HG02884 (cell line): ENCODE data around the gene PRUNE1.

Experiments
- ATAC-seq: cut with Tn5 transposase; IDR thresholded peaks from one replicate; pipeline ENCODE4 v1.9.1; 2021; ENCODE audit warnings: mild to moderate bottlenecking, moderate library complexity; ENCODE audit not compliant: unreplicated experiment

The PRUNE1 gene

DNA sequence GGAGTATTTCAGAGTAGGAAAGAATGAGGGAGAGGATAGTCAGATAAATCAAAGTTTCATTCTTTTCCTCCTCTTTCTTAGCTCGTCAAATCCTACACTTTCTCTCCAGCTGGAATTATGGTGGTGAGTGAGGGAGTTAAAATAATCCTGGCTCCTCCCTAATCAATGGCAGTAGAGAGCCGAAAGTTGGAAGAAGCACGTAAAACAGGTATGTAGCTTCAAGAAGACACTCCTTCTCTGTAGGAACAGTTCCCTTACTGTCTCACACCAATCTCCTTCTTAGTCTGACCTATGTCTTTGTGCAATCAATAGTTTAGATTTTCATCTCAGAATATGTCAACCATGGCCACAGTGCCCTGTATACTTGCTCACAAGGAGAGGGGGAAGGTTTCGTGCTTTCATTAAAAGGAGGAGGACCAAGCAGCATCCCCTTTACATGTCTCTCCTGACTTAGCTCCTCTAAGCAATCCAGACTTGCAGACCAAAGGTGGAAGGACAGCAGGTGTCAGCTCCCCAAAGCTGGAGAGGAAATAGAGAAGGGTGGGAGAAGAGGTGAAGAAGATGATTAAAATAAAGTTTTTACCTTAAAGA is 2.4 kb upstream of the PRUNE1 start:
- no peak for ATAC-seq

- ATAC-seq = no peak
These were observed 1.8 kb upstream of the PRUNE1 start, which contains the start of gene MINDY1 for GRCh38 chr1:151006327-151007052. MINDY1 (minus strand) TSS chr1:151006902; CDS start chr1:151002617, 4,285 bp downstream.

DNA sequence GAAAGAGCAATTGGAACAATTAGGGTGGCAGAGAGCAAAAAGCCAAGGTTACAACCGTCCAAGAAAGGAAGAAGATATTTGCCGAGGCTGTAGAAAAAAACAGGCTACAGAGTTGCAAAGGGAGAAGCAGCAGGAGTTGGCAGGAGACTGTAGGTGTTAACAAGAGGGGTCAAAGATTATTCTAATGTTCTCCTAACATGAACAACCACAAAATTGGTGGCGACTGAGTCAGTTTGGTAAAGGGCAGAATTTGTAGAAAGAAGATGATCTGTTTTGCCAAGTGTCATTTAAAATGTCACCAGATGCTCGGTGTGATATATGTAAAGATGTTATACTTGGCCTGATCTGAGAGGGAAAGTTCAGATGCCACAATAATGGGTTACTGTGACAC is 401 bp upstream of the PRUNE1 start:
- ATAC-seq = no peak

- ATAC-seq = no peak
These were observed 948 bp downstream of the PRUNE1 start for GRCh38 chr1:151009206-151009587.

DNA sequence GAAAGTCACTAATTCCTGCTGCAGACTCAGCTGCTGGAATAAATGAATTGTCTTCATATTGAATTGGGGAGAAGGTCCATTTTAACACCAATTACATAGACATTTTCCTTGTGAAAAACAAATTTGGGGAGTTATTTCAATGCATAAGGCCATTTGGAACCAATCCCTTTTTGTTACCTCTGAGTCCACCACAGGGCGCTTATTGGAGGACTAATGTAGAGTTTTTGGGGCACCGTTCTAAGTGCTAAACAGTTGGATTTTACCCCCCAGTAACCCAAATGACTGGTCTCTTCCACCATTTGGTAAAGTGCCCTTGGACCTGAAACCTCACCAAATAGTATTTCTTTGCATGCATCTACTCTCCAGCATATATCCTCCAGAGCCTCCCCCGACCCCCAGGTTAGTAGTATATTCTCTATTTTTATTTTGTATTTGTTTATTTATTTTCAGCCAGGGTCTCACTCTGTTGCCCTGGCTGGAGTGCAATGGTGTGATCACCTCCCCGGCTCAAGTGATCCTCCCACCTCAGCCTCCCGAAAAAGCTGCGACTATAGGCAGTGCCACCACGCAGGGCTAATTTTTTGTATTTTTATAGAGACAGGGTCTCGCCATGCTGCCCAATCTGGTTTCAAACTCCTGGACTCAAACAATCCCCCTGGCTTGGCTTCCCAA is 1.6 kb downstream of the PRUNE1 start:
- ATAC-seq = no peak

- no peak for ATAC-seq
These were observed 2.1 kb downstream of the PRUNE1 start for GRCh38 chr1:151010346-151010726.

DNA sequence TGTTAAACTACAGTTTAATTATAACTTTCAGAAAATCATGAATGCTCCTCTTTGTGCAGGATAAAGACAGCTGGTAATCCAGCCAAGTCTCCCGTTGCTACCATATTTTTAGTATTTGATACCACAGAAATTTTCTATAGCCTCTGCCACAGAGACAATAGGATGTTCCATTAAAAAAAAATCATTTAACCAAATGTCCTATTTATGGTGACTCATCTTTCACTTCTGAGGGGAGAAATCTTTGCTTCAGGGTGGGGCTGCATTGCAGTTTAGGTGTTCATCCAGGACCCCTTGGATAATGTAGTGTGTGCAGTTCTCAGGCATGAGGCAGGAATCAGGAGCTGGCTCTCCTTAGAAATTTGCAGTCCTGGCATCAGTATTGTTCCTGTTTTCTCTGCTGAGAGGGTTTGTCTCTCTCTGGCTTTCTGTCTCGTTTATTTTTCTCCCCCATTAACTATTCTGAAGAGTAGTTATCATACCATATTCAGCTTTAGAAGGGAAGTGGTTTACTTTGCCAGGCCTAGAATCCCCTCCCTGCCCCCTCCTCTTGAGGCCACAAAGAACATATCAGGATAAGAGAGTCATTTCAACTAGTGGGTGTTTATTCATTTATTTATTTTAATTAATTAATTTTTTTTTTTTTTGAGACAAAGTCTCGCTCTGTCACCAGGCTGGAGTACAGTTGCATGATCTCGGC is 3.1 kb downstream of the PRUNE1 start:
- ATAC-seq = no peak

GRCh38 chr1:151012684-151013471 is 4.6 kb downstream of the PRUNE1 start:
- ATAC-seq = no peak

DNA sequence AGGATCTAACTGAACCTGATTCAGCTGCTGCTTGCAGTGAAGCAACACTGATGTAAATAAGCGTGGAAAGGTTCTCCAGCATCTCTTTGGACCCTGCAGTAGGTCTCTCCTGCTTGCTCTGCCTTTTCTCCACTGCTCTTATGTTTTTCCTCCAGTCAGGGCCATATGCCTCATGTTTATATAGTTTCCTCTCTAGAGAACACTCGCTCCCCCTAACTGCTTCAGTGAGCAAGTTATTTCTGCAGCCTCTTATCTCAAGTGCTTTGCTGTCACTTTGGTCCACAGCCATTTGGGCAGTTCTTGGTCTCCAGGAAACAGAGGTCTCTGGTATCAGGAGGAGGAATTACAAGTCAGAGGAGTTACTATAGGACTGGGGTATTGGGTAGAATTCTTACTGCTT is 5.3 kb downstream of the PRUNE1 start:
- ATAC-seq = no peak

DNA sequence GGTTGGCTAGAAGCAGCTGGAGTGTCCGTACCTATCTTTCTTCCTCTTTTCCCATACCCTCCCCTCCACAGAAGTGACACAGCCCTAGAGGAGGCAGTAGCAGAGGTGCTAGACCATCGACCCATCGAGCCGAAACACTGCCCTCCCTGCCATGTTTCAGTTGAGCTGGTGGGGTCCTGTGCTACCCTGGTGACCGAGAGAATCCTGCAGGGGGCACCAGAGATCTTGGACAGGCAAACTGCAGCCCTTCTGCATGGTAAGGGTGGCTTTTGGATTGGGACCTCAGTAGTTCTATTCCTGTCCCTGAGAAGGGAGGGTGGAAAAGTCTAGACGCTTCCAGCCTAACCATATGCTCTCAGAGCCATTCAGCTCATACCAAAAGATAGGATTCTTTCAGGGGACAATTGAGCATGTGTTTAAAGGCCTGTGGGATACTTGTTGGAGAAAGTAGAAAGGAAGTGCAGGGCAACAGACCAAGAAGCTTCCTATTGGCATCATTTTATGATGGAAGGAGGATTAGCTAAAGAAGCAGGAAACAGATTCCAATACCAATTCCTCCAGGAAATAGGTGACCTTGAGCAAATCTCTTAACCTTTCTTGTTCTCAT is 16.4 kb downstream of the PRUNE1 start:
- ATAC-seq = no peak

DNA sequence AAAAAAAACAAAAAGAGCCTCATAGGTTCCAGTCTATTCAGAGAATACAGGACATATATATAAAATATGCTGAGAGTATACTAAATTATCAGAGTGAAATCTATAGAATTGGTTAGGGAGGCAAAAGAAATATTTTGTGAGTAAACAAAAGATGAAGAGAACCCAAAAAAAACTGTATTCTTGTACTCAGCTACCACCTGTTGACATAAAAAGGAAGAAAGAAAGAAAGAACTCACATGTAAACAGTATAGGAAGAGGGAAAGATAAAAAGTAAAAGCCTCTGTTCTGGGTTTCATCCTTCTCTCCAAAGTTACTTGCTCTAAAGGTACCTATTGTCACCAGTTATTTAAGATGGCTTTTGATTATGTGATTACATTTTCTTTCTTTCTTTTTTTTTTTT is 18.2 kb downstream of the PRUNE1 start:
- ATAC-seq = no peak

DNA sequence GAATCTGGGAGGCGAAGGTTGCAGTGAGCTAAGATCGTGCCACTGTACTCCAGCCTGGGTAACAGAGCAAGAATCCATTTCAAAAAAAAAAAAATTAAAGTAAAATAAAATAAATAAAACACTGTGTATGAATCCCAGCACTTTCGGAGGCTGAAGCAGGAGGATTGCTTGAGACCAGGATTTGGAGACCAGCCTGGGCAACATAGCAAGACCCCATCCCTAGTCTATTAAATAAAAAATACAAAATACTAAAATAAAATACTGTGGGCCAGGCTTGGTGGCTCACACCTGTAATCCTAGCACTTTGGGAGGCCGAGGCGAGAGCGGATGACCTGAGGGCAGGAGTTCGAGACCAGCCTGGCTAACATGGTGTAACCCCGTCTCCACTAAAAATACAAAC is 23.9 kb downstream of the PRUNE1 start:
- ATAC-seq = no peak

DNA sequence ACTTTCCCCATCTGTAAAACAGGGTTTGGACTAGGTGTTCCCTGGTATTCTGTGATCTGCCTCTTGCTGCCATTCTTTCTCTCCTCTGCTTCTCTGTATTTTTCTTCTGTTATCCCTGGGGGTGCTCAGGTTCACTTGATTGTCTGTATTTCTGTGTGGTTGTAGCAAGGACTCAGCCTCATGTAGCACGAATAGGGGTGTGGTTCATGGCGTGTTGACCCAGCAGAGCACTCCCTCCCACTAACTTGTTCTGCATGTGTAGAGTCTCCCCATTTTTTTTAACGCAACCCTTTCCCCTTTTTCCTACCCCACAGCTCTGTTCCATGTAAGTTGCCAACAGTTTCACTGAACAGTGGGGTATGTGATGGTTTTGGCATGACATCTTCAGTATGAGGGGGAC is 26.9 kb downstream of the PRUNE1 start:
- no peak for ATAC-seq

DNA sequence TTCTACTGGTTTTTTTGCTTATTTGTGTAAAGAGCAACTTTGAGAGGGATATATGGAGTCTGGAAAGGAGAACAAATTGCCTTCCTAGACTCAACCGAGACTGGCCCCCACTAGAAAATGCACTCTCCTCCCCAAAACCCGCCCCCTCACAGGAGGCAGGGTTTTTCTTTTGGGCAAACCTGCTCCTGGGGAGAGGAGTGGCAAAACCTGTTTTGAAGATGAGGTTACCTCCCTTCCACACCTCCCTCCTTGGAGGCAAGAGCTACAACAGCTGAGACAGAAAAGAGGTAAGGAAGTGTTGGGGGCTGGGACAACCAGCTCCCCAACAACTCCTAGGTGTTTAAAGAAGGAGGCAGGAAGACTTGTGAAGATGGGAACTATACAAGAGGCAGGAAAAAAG is 28.1 kb downstream of the PRUNE1 start, which contains the start of gene BNIPL:
TSS of gene BNIPL (plus strand) at position 231 of the 400 bp plus-strand sequence. CDS start at position 371, 140 bp downstream.
- ATAC-seq = no peak

GRCh38 chr1:151037032-151037431 is 28.8 kb downstream of the PRUNE1 start:
- no peak for ATAC-seq

GRCh38 chr1:151039521-151039920 is 31.3 kb downstream of the PRUNE1 start:
- ATAC-seq = no peak

GRCh38 chr1:151043163-151043562 is 34.9 kb downstream of the PRUNE1 start:
- ATAC-seq = no peak

DNA sequence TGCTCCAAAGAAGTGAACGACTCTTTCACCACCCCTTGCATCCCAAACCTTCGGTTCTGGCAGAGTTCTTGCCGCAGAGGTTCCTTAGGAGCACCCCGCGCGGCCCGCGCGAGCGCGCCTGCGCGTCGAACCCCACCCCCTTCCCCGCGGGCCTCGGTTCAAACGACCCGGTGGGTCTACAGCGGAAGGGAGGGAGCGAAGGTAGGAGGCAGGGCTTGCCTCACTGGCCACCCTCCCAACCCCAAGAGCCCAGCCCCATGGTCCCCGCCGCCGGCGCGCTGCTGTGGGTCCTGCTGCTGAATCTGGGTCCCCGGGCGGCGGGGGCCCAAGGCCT is 39.3 kb downstream of the PRUNE1 start, which contains the start of gene C1orf56:
TSS of gene C1orf56 (plus strand) at position 161 of the 334 bp plus-strand sequence. CDS start at position 258, 97 bp downstream.
- peak; percentile 59 for ATAC-seq

- peak; percentile 52 for ATAC-seq
These were observed 39.8 kb downstream of the PRUNE1 start for GRCh38 chr1:151047925-151048644.

GRCh38 chr1:151048645-151049032 is 40.4 kb downstream of the PRUNE1 start:
- ATAC-seq = no peak
